Keratinocyte (primary cell): ENCODE data around the gene DAP3. TPM values are rescaled to one million over a fixed set of nuclear protein-coding genes. Genes with fewer than 3 reads are reported as not detected.

Source experiments
- DNase-seq: peaks from one replicate; pipeline ENCODE4 v3.0.0-alpha.2; 2011; ENCODE audit warnings: low read depth, missing footprints, low spot score
- FAIRE-seq: peaks from 2 replicates; lab custom pipeline; 2011; peaks lifted over from hg19 to GRCh38; lab: Jason Lieb, UNC
- H2AFZ ChIP-seq: 2 replicates; pipeline ENCODE4 v1.6.0; 2012; ENCODE audit warnings: low read length, control low read depth, inconsistent platforms; ENCODE audit not compliant: control insufficient read depth
- H3K27ac ChIP-seq: 2 replicates; pipeline ENCODE4 v1.5.1; 2011; ENCODE audit warnings: low read length; ENCODE audit not compliant: control insufficient read depth, insufficient read depth
- H3K27me3 ChIP-seq: 3 replicates; pipeline ENCODE4 v1.6.0; 2011; ENCODE audit warnings: low read length; ENCODE audit not compliant: control insufficient read depth, insufficient read depth; ENCODE audit errors: extremely low read depth
- H3K36me3 ChIP-seq, 2 experiments: 2 replicates in 1 of 2; 3 replicates in 1 of 2; pipeline ENCODE4 v1.5.1; 2011; ENCODE audit warnings: low read length in 2 of 2, mild to moderate bottlenecking in 1 of 2; ENCODE audit not compliant: control insufficient read depth in 2 of 2, insufficient read depth in 2 of 2; ENCODE audit errors: extremely low read depth in 1 of 2
- H3K4me1 ChIP-seq: 3 replicates; pipeline ENCODE4 v1.5.1; 2011; ENCODE audit warnings: low read length; ENCODE audit not compliant: control insufficient read depth, insufficient read depth; ENCODE audit errors: extremely low read depth
- H3K4me2 ChIP-seq: 3 replicates; pipeline ENCODE4 v1.6.0; 2011; ENCODE audit warnings: low read depth, low read length; ENCODE audit not compliant: control insufficient read depth, insufficient read depth; ENCODE audit errors: extremely low read depth
- H3K4me3 ChIP-seq, 3 experiments: fragments of 200-600 bp in 1 of 3; sonication (generic) in 1 of 3; 2 replicates in 2 of 3; 3 replicates in 1 of 3; pipeline ENCODE4 v1.5.1; 2011 to 2016; ENCODE audit warnings: low read length in 3 of 3, mild to moderate bottlenecking in 3 of 3, control low read depth in 2 of 3, inconsistent platforms in 1 of 3, low read depth in 1 of 3, mixed read lengths in 1 of 3, mixed run types in 1 of 3, moderate library complexity in 1 of 3; ENCODE audit not compliant: control insufficient read depth in 2 of 3, insufficient read depth in 2 of 3; ENCODE audit errors: extremely low read depth in 1 of 3
- H3K79me2 ChIP-seq: 2 replicates; pipeline ENCODE4 v1.6.0; 2012; ENCODE audit warnings: low read length; ENCODE audit not compliant: control insufficient read depth, insufficient read depth
- H3K9ac ChIP-seq: 3 replicates; pipeline ENCODE4 v1.6.0; 2011; ENCODE audit warnings: low read length; ENCODE audit not compliant: control insufficient read depth, insufficient read depth; ENCODE audit errors: extremely low read depth
- H3K9me1 ChIP-seq: 3 replicates; pipeline ENCODE4 v1.6.0; 2011; ENCODE audit warnings: low read length; ENCODE audit not compliant: control insufficient read depth, insufficient read depth; ENCODE audit errors: extremely low read depth
- H3K9me3 ChIP-seq: 2 replicates; pipeline ENCODE4 v1.5.1; 2012; ENCODE audit warnings: low read depth, low read length; ENCODE audit not compliant: control insufficient read depth
- H4K20me1 ChIP-seq: 3 replicates; pipeline ENCODE4 v1.6.0; 2011; ENCODE audit warnings: low read length; ENCODE audit not compliant: control insufficient read depth, insufficient read depth; ENCODE audit errors: extremely low read depth
- EZH2 ChIP-seq: IDR thresholded peaks from one replicate; pipeline ENCODE4 v1.6.1; 2012; ENCODE audit warnings: inconsistent platforms, mild to moderate bottlenecking, low read length, moderate library complexity
- dilution Hi-C: fragments of 300-500 bp; cut with MboI; formaldehyde crosslinking; loops from one replicate; pipeline ENCODE4 v1.7.0; 2020; ENCODE audit warnings: low sequenced_read_pairs; ENCODE audit not compliant: extremely low pct_ligation_motif_present
- polyA plus RNA-seq, 5 experiments: library from polyadenylated mRNA; depleted of rRNA in 3 of 5; stranded (reverse) in 3 of 5; stranded (forward) in 1 of 5; unstranded in 1 of 5; fragments of >200 nt; gene quantifications; 1 replicate in 1 of 5; 2 replicates in 3 of 5; 3 replicates in 1 of 5; pipeline versions ENCODE4 v1.2.1 to v1.2.3, GENCODE V29; 2011 to 2012; ENCODE audit warnings: missing spikeins in 2 of 5, low read depth in 1 of 5, low replicate concordance in 1 of 5
- TF ChIP-seq, protein P1 (sequence below), 3 experiments: IDR thresholded peaks in 1 of 3; conservative IDR thresholded peaks in 1 of 3; optimal IDR thresholded peaks in 1 of 3; 2 replicates in 2 of 3; 3 replicates in 1 of 3; pipeline versions ENCODE3 to v1.5.1; 2011; ENCODE audit warnings: low read length in 3 of 3, mild to moderate bottlenecking in 3 of 3, moderate library complexity in 2 of 3, control low read depth in 1 of 3, inconsistent platforms in 1 of 3; ENCODE audit not compliant: insufficient read depth in 2 of 3; ENCODE audit errors: extremely low read depth in 1 of 3

The DAP3 gene
- polyA plus RNA-seq, 1 donor (not counting 4 experiments of a cell fraction or from before 2014, with no cell fraction given): 203 TPM

DNA sequence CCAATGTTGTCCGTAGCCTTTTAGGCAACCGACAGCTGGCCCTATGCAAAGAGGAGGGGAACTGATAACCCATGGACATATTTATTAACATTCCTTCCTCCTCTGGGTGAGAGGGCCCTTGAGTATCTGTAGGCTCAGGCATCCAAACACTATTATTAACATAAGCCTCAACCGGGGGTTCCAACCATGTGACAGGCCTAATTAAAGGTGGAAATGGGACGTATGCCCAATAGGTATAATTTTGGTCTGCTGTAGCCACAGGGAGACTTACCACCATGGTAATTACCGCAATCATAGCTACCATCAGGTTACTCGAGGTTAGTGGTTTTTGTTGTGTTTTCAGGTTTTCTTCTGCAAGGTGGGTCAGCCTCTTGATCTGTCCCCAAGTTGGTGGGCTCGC is 5.3 kb downstream of the DAP3 start:
- DNase-seq (no peak), FAIRE-seq (no peak)
- no peak overlapping the region for H3K27ac ChIP-seq
- no peak overlapping the region for H3K4me2 ChIP-seq
- peaks cover 4% of the 10 kb centered on the region for H4K20me1 ChIP-seq
- peaks cover 20% of the 10 kb centered on the region for H3K4me1 ChIP-seq
- no peak overlapping the region for H2AFZ ChIP-seq
- dilution Hi-C loops: no loop called here
- peaks cover 5 to 11% of the 10 kb centered on the region in 2 experiments for H3K36me3 ChIP-seq
- H3K4me3 ChIP-seq: no peak overlapping the region
- H3K9me1 ChIP-seq: no peaks in the 10 kb centered on the region
- H3K9ac ChIP-seq: no peak overlapping the region
- H3K9me3 ChIP-seq: no peaks in the 10 kb centered on the region
- peaks cover 53% of the 10 kb centered on the region for H3K79me2 ChIP-seq
- H3K27me3 ChIP-seq: no peaks in the 10 kb centered on the region
- no peak for TF ChIP-seq EZH2

DNA sequence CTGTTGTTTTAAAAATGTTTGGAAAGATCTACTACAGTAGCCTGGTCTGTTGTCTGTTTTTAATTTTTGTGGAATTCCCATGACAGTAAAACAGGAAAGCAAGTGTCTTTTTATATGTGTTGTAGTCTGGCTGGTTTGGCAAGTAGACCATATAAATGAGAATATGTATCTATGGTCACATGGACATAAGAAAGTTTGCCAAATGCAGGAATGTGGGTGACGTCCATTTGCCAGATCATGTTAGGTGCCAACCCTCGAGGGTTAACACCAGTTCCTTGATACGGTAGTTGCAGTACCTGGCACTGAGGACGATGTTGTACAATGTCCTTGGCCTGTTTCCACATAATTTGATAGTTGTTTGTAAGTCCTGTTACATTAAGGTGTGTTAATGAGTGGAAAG is 6.2 kb downstream of the DAP3 start:
- H3K4me3 ChIP-seq: peak overlapping the region in 2 of 3 experiments; percentile 29 to 79
- no peak overlapping the region for H3K27ac ChIP-seq
- peaks cover 4% of the 10 kb centered on the region for H4K20me1 ChIP-seq
- no peaks in the 10 kb centered on the region for H3K9me3 ChIP-seq
- dilution Hi-C loops: no loop called here
- peaks cover 56% of the 10 kb centered on the region for H3K79me2 ChIP-seq
- H3K9me1 ChIP-seq: no peaks in the 10 kb centered on the region
- peak overlapping the region; percentile 4 for H3K9ac ChIP-seq
- no peak for DNase-seq
- H3K36me3 ChIP-seq: peaks cover 5 to 11% of the 10 kb centered on the region in 2 experiments
- TF ChIP-seq, protein P1, sequence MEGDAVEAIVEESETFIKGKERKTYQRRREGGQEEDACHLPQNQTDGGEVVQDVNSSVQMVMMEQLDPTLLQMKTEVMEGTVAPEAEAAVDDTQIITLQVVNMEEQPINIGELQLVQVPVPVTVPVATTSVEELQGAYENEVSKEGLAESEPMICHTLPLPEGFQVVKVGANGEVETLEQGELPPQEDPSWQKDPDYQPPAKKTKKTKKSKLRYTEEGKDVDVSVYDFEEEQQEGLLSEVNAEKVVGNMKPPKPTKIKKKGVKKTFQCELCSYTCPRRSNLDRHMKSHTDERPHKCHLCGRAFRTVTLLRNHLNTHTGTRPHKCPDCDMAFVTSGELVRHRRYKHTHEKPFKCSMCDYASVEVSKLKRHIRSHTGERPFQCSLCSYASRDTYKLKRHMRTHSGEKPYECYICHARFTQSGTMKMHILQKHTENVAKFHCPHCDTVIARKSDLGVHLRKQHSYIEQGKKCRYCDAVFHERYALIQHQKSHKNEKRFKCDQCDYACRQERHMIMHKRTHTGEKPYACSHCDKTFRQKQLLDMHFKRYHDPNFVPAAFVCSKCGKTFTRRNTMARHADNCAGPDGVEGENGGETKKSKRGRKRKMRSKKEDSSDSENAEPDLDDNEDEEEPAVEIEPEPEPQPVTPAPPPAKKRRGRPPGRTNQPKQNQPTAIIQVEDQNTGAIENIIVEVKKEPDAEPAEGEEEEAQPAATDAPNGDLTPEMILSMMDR (optimal IDR thresholded peaks at IDR 0.05 in 1 of 3, IDR thresholded peaks at IDR 0.05 in 1 of 3, conservative IDR thresholded peaks at IDR 0.05 in 1 of 3; ENCODE audit: extremely low read depth in 1 of 3, insufficient read depth in 2 of 3, low read length in 3 of 3): no peak
- no peak for TF ChIP-seq EZH2
- H3K27me3 ChIP-seq: no peaks in the 10 kb centered on the region
- no peak for FAIRE-seq
- H2AFZ ChIP-seq: no peak overlapping the region
- peak overlapping the region; percentile 68 for H3K4me2 ChIP-seq
- H3K4me1 ChIP-seq: peaks cover 20% of the 10 kb centered on the region

DNA sequence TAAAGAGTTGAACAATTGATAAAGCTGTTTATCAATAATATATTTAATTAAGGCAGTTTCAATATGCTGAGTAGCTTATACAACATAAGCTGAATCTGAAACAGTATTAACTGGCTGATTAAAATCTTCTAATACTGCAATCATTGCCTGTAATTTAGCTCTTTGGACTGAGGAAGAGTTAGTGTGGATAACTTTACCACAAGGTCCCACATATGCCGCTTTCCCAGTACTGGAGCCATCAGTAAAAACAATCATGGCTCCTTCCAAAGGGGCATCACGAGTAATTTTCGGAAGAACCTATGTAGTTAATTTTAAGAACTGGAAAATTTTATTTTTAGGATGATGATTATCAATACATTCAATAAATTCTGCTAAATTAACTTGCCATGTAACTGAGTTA is 6.7 kb downstream of the DAP3 start:
- TF ChIP-seq, protein P1 (optimal IDR thresholded peaks at IDR 0.05 in 1 of 3, IDR thresholded peaks at IDR 0.05 in 1 of 3, conservative IDR thresholded peaks at IDR 0.05 in 1 of 3; ENCODE audit: extremely low read depth in 1 of 3, insufficient read depth in 2 of 3, low read length in 3 of 3): no peak
- TF ChIP-seq EZH2: no peak

More for the DNA sequence above, 6.7 kb downstream of the DAP3 start:
- Histone ChIP-seq H3K4me3 (peak overlapping the region in 1 of 3 experiments; percentile 79), H3K79me2 (peaks cover 58% of the 10 kb centered on the region), H3K4me2 (peak overlapping the region; percentile 68), H3K4me1 (peaks cover 17% of the 10 kb centered on the region), H3K36me3 (peaks cover 5 to 11% of the 10 kb centered on the region in 2 experiments), H2AFZ (no peak overlapping the region), H3K9ac (no peak overlapping the region), H3K27me3 (no peaks in the 10 kb centered on the region), H3K9me1 (no peaks in the 10 kb centered on the region), H4K20me1 (peaks cover 4% of the 10 kb centered on the region), H3K9me3 (no peaks in the 10 kb centered on the region), H3K27ac (no peak overlapping the region)
- FAIRE-seq (no peak), DNase-seq (no peak)
- dilution Hi-C loops: no loop called here
